Astrocyte (in vitro differentiated cells and primary cell): ENCODE data around the gene PHAF1. TPM values are rescaled to one million over a fixed set of nuclear protein-coding genes. Genes with fewer than 3 reads are reported as not detected.

Experiments used
- DNase-seq: peaks from one replicate; pipeline ENCODE4 v3.0.0-alpha.2; 2010; ENCODE audit warnings: low read depth
- FAIRE-seq: peaks from 2 replicates; lab custom pipeline; 2011; peaks lifted over from hg19 to GRCh38; lab: Jason Lieb, UNC
- H2AFZ ChIP-seq: 2 replicates; pipeline ENCODE4 v1.6.0; 2012; ENCODE audit warnings: low read depth, low read length, inconsistent platforms
- H3K27ac ChIP-seq: 2 replicates; pipeline ENCODE4 v1.5.1; 2011; ENCODE audit warnings: low read depth, low read length, inconsistent platforms
- H3K27me3 ChIP-seq: 2 replicates; pipeline ENCODE4 v1.6.0; 2011; ENCODE audit warnings: low read length, inconsistent platforms; ENCODE audit not compliant: insufficient read depth
- H3K36me3 ChIP-seq: 2 replicates; pipeline ENCODE4 v1.5.1; 2011; ENCODE audit warnings: low read length, inconsistent platforms; ENCODE audit not compliant: insufficient read depth
- H3K4me1 ChIP-seq: 2 replicates; pipeline ENCODE4 v1.5.1; 2011; ENCODE audit warnings: low read length, inconsistent platforms; ENCODE audit not compliant: insufficient read depth
- H3K4me2 ChIP-seq: 2 replicates; pipeline ENCODE4 v1.6.0; 2012; ENCODE audit warnings: low read length, inconsistent platforms
- H3K4me3 ChIP-seq: 2 replicates; pipeline ENCODE4 v1.5.1; 2011; ENCODE audit warnings: low read depth, mild to moderate bottlenecking, low read length, inconsistent platforms; ENCODE audit not compliant: insufficient read depth
- H3K79me2 ChIP-seq: 2 replicates; pipeline ENCODE4 v1.6.0; 2012; ENCODE audit warnings: mild to moderate bottlenecking, low read length, inconsistent platforms; ENCODE audit not compliant: insufficient read depth
- H3K9ac ChIP-seq: 2 replicates; pipeline ENCODE4 v1.6.0; 2012; ENCODE audit warnings: mild to moderate bottlenecking, low read length, inconsistent platforms
- H3K9me3 ChIP-seq: 2 replicates; pipeline ENCODE4 v1.5.1; 2012; ENCODE audit warnings: low read depth, mild to moderate bottlenecking, low read length, inconsistent platforms; ENCODE audit not compliant: insufficient read depth
- H4K20me1 ChIP-seq: 2 replicates; pipeline ENCODE4 v1.6.0; 2012; ENCODE audit warnings: low read length, inconsistent platforms; ENCODE audit not compliant: insufficient read depth
- H3K27ac Mint-ChIP-seq: one replicate; pipeline ENCODE4 v1.8.0; 2021; ENCODE audit warnings: mild to moderate bottlenecking, mixed read lengths; ENCODE audit not compliant: unreplicated experiment
- H3K27me3 Mint-ChIP-seq: one replicate; pipeline ENCODE4 v1.8.0; 2021; ENCODE audit warnings: low read depth, mixed read lengths; ENCODE audit not compliant: unreplicated experiment
- H3K36me3 Mint-ChIP-seq: one replicate; pipeline ENCODE4 v1.8.0; 2021; ENCODE audit warnings: low read depth, mixed read lengths; ENCODE audit not compliant: unreplicated experiment
- H3K4me1 Mint-ChIP-seq: one replicate; pipeline ENCODE4 v1.8.0; 2021; ENCODE audit warnings: low read depth, mixed read lengths; ENCODE audit not compliant: unreplicated experiment
- H3K4me3 Mint-ChIP-seq: one replicate; pipeline ENCODE4 v1.8.0; 2021; ENCODE audit warnings: mild to moderate bottlenecking, moderate library complexity, mixed read lengths; ENCODE audit not compliant: unreplicated experiment
- H3K9me3 Mint-ChIP-seq: one replicate; pipeline ENCODE4 v1.8.0; 2021; ENCODE audit warnings: mild to moderate bottlenecking, mixed read lengths; ENCODE audit not compliant: unreplicated experiment
- EZH2 ChIP-seq: IDR thresholded peaks from 2 replicates; pipeline ENCODE4 v1.6.1; 2012; ENCODE audit warnings: mild to moderate bottlenecking, low read length, inconsistent platforms; ENCODE audit not compliant: insufficient read depth
- total RNA-seq: library from RNA; stranded (reverse); gene quantifications from 2 replicates; pipeline ENCODE4 v1.2.1, GENCODE V29; 2021
- TF ChIP-seq, protein P1 (sequence below): IDR thresholded peaks from 2 replicates; pipeline ENCODE4 v1.5.1; 2011; ENCODE audit warnings: low read depth, mild to moderate bottlenecking, inconsistent platforms, low read length, moderate library complexity; ENCODE audit not compliant: insufficient read depth

Gene PHAF1
- total RNA-seq, 1 donor from 2014 or later: 17.1 TPM

DNA sequence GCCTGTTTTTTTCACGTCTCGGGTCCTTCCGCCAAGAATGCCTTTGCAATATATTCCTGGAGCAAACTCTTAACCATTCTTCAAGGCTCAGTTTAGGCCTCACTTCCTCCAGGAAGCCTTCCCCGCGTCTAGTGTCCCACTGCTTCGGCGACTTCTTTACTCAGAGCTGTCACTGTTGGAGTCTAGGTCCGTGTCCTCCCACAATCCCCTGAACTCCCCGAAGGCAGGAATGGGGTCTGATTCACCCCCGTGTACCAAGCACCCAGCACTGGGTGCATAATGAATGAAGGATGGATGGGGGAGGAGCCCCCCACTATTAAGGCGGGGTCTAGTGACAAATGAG lies 73.5 kb downstream of the PHAF1 start:
- H3K4me2 ChIP-seq: peak overlapping the region; percentile 91
- FAIRE-seq (no peak), DNase-seq (no peak)
- H3K9me3 ChIP-seq: no peaks in the 10 kb centered on the region
- peak overlapping the region; percentile 70 for H3K4me3 ChIP-seq
- Mint-ChIP-seq H3K4me1 (peaks cover 15% of the 10 kb centered on the region), H3K4me3 (no peak overlapping the region), H3K9me3 (no peaks in the 10 kb centered on the region), H3K27me3 (peaks cover 5% of the 10 kb centered on the region), H3K27ac (no peak overlapping the region), H3K36me3 (peaks cover 5% of the 10 kb centered on the region)
- H3K9ac ChIP-seq: peak overlapping the region; percentile 90
- no peak for TF ChIP-seq EZH2
- TF ChIP-seq, protein P1, sequence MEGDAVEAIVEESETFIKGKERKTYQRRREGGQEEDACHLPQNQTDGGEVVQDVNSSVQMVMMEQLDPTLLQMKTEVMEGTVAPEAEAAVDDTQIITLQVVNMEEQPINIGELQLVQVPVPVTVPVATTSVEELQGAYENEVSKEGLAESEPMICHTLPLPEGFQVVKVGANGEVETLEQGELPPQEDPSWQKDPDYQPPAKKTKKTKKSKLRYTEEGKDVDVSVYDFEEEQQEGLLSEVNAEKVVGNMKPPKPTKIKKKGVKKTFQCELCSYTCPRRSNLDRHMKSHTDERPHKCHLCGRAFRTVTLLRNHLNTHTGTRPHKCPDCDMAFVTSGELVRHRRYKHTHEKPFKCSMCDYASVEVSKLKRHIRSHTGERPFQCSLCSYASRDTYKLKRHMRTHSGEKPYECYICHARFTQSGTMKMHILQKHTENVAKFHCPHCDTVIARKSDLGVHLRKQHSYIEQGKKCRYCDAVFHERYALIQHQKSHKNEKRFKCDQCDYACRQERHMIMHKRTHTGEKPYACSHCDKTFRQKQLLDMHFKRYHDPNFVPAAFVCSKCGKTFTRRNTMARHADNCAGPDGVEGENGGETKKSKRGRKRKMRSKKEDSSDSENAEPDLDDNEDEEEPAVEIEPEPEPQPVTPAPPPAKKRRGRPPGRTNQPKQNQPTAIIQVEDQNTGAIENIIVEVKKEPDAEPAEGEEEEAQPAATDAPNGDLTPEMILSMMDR: no peak
- no peaks in the 10 kb centered on the region for H3K27me3 ChIP-seq
- no peaks in the 10 kb centered on the region for H3K36me3 ChIP-seq
- H3K4me1 ChIP-seq: peaks cover 33% of the 10 kb centered on the region
- peaks cover 58% of the 10 kb centered on the region for H4K20me1 ChIP-seq
- H3K27ac ChIP-seq: peak overlapping the region; percentile 30
- H3K79me2 ChIP-seq: peaks cover 23% of the 10 kb centered on the region
- H2AFZ ChIP-seq: peak overlapping the region; percentile 94

DNA sequence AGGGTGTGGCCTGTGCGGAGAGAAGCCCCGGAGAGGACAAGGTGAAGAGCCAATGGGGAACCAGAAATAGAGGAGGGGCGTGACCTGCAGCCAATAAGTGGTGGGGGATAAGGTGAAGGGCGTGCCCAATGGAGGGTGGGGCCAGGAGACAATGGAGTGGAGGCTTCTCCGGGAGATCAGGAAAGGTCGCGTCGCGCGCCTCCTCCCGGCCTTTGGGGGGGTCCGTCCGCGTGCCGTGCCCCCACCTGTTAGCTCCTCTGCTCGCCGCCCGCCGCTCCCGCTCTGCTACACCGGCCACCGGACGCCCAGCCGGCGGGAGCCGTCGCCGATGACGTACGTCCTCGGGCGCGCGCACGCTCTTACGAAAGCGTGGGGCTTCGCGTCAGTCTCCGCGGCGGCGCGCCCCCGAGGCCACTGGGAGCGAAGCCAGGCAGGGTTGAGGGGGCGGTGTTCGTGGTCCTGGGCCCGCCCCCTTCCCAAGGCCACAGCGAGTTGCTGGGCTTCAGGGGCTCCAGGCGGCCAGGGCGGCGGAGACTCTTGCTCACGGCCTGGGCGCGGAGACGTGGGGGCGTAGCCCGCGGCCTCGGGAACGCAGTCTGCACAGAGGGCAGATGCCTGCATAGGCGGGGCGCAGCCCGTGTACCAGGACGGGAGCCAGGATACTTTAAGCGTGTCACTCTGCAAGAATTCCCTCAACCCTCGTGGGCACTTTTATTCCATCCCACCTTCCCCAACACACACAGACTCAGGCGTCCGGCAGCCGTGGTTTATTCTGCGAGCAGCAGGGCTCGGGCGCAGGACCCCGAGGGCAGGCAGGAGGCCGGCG lies 74.1 kb downstream of the PHAF1 start, which contains the start of gene MATCAP1:
TSS of gene MATCAP1 (minus strand) at position 337 of the 826 bp plus-strand sequence. CDS start 3,353 bp downstream, outside the sequence.
- no peak within 1 kb of the TSS for H3K27ac Mint-ChIP-seq
- H3K36me3 Mint-ChIP-seq: peaks cover 3% of the 10 kb centered on the region
- Histone ChIP-seq H3K79me2 (peaks cover 23% of the 10 kb centered on the region), H3K9ac (peak within 1 kb of the TSS; percentile 90), H3K4me2 (peak within 1 kb of the TSS; percentile 91), H2AFZ (peak within 1 kb of the TSS; percentile 94), H3K9me3 (no peaks in the 10 kb centered on the region), H3K27me3 (no peaks in the 10 kb centered on the region), H3K4me1 (peaks cover 33% of the 10 kb centered on the region), H3K27ac (peak within 1 kb of the TSS; percentile 96), H3K4me3 (peak within 1 kb of the TSS; percentile 70), H4K20me1 (peaks cover 53% of the 10 kb centered on the region), H3K36me3 (no peaks in the 10 kb centered on the region)
- FAIRE-seq (peak; percentile 49), DNase-seq (peak; percentile 96)
- peaks cover 2% of the 10 kb centered on the region for H3K27me3 Mint-ChIP-seq
- TF ChIP-seq, protein P1: no peak
- no peak for TF ChIP-seq EZH2
- H3K4me1 Mint-ChIP-seq: peaks cover 15% of the 10 kb centered on the region
- no peaks in the 10 kb centered on the region for H3K9me3 Mint-ChIP-seq
- peak within 1 kb of the TSS; percentile 79 for H3K4me3 Mint-ChIP-seq
